Activated CD4-positive, alpha-beta T cell treated with anti-CD3 and anti-CD28 coated beads, Interleukin-2, Interleukin-4, amounts not matched to agents 100 ng/mL and 50 ng/mL, durations not matched to agents 16 hours and 8 hours (primary cell): ENCODE measurements around the gene SP140L.
"Not testable (repeated sequence)": the region's sequence is repeated elsewhere in the genome, so short reads cannot be mapped to it uniquely, and the experiment has no call there.

Experiments
- DNase-seq: peaks from one replicate; pipeline ENCODE4 v3.0.0-alpha.2; 2020; ENCODE audit warnings: low spot score

The SP140L gene

GRCh38 chr2:230362030-230362691 lies 35.2 kb downstream of the SP140L start:
- DNase-seq = no peak

GRCh38 chr2:230382108-230382507 lies 55.1 kb downstream of the SP140L start:
- DNase-seq = no peak

- no peak for DNase-seq
Observed at GRCh38 chr2:230383453-230383852, 56.5 kb downstream of the SP140L start.

- DNase-seq = no peak
Observed at GRCh38 chr2:230384986-230385385, 58.0 kb downstream of the SP140L start.

- no peak for DNase-seq
Observed at GRCh38 chr2:230394301-230394700, 67.3 kb downstream of the SP140L start.

- DNase-seq = not testable (repeated sequence)
Observed at GRCh38 chr2:230398698-230399097, 71.7 kb downstream of the SP140L start.

- DNase-seq = no peak
Observed at GRCh38 chr2:230400041-230400440, 73.0 kb downstream of the SP140L start.

- no peak for DNase-seq
Observed at GRCh38 chr2:230400454-230400853, 73.5 kb downstream of the SP140L start.

- DNase-seq = not testable (repeated sequence)
Observed at GRCh38 chr2:230401026-230401425, 74.0 kb downstream of the SP140L start.

- no peak for DNase-seq
Observed at GRCh38 chr2:230403746-230404145, 76.8 kb downstream of the SP140L start.

GRCh38 chr2:230405824-230406223 lies 78.8 kb downstream of the SP140L start:
- no peak for DNase-seq

- no peak for DNase-seq
Observed at GRCh38 chr2:230408244-230408842, 81.3 kb downstream of the SP140L start.

GRCh38 chr2:230409316-230409715 lies 82.3 kb downstream of the SP140L start:
- DNase-seq = not testable (repeated sequence)

GRCh38 chr2:230410263-230410662 lies 83.3 kb downstream of the SP140L start:
- no peak for DNase-seq

GRCh38 chr2:230410861-230411569 lies 84.0 kb downstream of the SP140L start:
- DNase-seq = no peak

- DNase-seq = peak; percentile 65
Observed at GRCh38 chr2:230411570-230412370, 84.8 kb downstream of the SP140L start.

- no peak for DNase-seq
Observed at GRCh38 chr2:230412371-230412711, 85.3 kb downstream of the SP140L start.

GRCh38 chr2:230412846-230413245 lies 85.9 kb downstream of the SP140L start:
- no peak for DNase-seq

GRCh38 chr2:230413479-230413878 lies 86.5 kb downstream of the SP140L start:
- no peak for DNase-seq

- no peak for DNase-seq
Observed at GRCh38 chr2:230414302-230414701, 87.3 kb downstream of the SP140L start.

- peak; percentile 87 for DNase-seq
Observed at GRCh38 chr2:230416061-230416721, 89.2 kb downstream of the SP140L start, which contains the start of gene SP100. SP100 (plus strand) TSS chr2:230416201; CDS start chr2:230416297, 96 bp downstream.

- no peak for DNase-seq
Observed at GRCh38 chr2:230417436-230417835, 90.4 kb downstream of the SP140L start.
